Astrocyte of the spinal cord (primary cell): ENCODE results near the gene CCL7.

Experiments
- DNase-seq: peaks from one replicate; pipeline ENCODE4 v3.0.0; 2011; ENCODE audit warnings: low read depth, low spot score
- H3K4me3 ChIP-seq: 2 replicates; pipeline ENCODE4 v1.5.1; 2011; ENCODE audit warnings: low read depth, mild to moderate bottlenecking, low read length, moderate library complexity
- CTCF ChIP-seq: IDR thresholded peaks from 2 replicates; pipeline ENCODE4 v1.5.1; 2012; ENCODE audit warnings: low read depth, mild to moderate bottlenecking, low read length, inconsistent platforms
- in situ Hi-C: cut with HindIII; loops from 2 replicates; pipeline ENCODE4 v1.10.0; 2017; ENCODE audit warnings: low sequenced_read_pairs

CCL7 gene

GRCh38 chr17:34236281-34236892, 33.6 kb upstream of the CCL7 start:
- no peak for DNase-seq
- in situ Hi-C loops = no loop called here
- TF ChIP-seq CTCF = no peak
- no peak overlapping the region for H3K4me3 ChIP-seq

GRCh38 chr17:34237458-34237857, 32.6 kb upstream of the CCL7 start:
- in situ Hi-C loops = no loop called here
- no peak overlapping the region for H3K4me3 ChIP-seq
- no peak for DNase-seq
- TF ChIP-seq CTCF = no peak

GRCh38 chr17:34241062-34241461, 29.0 kb upstream of the CCL7 start:
- DNase-seq = no peak
- no peak for TF ChIP-seq CTCF
- H3K4me3 ChIP-seq = no peak overlapping the region
- in situ Hi-C loops = no loop called here

GRCh38 chr17:34242587-34243363, 27.2 kb upstream of the CCL7 start:
- no peak overlapping the region for H3K4me3 ChIP-seq
- in situ Hi-C loops = no loop called here
- TF ChIP-seq CTCF = no peak
- DNase-seq = no peak

- TF ChIP-seq CTCF = no peak
- DNase-seq = no peak
- no peak overlapping the region for H3K4me3 ChIP-seq
- in situ Hi-C loops = no loop called here
Observed at GRCh38 chr17:34243364-34244320, 26.4 kb upstream of the CCL7 start.

- no peak overlapping the region for H3K4me3 ChIP-seq
- TF ChIP-seq CTCF = no peak
- no peak for DNase-seq
- in situ Hi-C loops = no loop called here
Observed at GRCh38 chr17:34245351-34245905, 24.6 kb upstream of the CCL7 start.
